HEK293 (cell line): ENCODE data around the gene CRBN.

ENCODE experiments used
- BCL11A ChIP-seq: fragments of 450-650 bp; formaldehyde crosslinking; IDR thresholded peaks from 2 replicates; pipeline ENCODE4 v1.5.1; 2016; ENCODE audit warnings: low read depth, missing biosample characterization, missing genetic modification characterization
- RBAK ChIP-seq: fragments of 450-650 bp; formaldehyde crosslinking; IDR thresholded peaks from 2 replicates; pipeline ENCODE4 v1.5.1; 2016; ENCODE audit warnings: missing biosample characterization, missing genetic modification characterization
- TRIM28 ChIP-seq: IDR thresholded peaks from 2 replicates; pipeline ENCODE4 v1.6.1; 2011; ENCODE audit warnings: low read length, control low read depth, borderline replicate concordance
- ZNF311 ChIP-seq: fragments of 450-650 bp; formaldehyde crosslinking; IDR thresholded peaks from 2 replicates; pipeline ENCODE4 v1.5.1; 2017; ENCODE audit warnings: missing biosample characterization, missing genetic modification characterization, borderline replicate concordance
- ZNF449 ChIP-seq: fragments of 450-650 bp; formaldehyde crosslinking; IDR thresholded peaks from 2 replicates; pipeline ENCODE4 v1.5.1; 2017; ENCODE audit warnings: missing biosample characterization, mild to moderate bottlenecking, missing genetic modification characterization, moderate library complexity
- ZNF624 ChIP-seq: fragments of 450-650 bp; formaldehyde crosslinking; IDR thresholded peaks from 2 replicates; pipeline ENCODE4 v1.5.1; 2017; ENCODE audit warnings: missing biosample characterization, missing genetic modification characterization
- TF ChIP-seq, protein P1 (sequence below): fragments of 450-650 bp; formaldehyde crosslinking; IDR thresholded peaks from 2 replicates; pipeline ENCODE4 v1.5.1; 2016; ENCODE audit warnings: missing biosample characterization, missing genetic modification characterization

DNA sequence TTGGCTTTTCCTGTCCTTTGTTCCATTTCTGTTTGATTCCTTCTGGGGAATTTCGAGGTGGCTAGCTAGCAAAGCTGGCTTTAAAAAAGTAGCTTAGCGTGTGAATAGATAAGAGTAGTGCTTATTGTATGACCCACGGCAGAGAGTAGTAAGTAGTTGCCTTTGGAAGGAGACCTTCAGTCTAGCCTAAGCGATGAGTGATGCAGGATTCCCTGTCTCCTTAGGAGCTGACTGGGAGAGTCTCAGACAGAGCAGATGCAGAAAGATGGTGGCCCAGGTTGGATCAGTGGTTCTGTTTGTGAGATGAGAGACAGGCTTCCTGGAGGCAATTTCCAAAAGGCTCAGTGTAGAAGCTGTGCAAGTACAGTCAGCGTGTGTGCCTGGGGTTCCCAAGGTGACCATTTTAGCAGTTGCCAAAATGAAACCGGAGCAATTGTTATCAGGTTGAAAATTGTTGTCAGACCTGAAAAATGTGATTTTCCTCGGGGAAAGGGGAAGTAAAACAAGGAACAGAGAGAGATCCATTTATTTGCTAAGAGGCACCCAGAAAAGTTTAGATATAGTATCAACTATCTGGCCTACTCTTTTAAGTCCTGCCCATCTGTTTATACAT is 68.6 kb downstream of the CRBN start:
- TF ChIP-seq ZNF311 (tag by site-specific recombination) (no peak), BCL11A (no peak), RBAK (no peak), ZNF624 (tag by site-specific recombination) (no peak), TRIM28 (no peak), ZNF449 (tag by site-specific recombination) (no peak)
- TF ChIP-seq, protein P1, sequence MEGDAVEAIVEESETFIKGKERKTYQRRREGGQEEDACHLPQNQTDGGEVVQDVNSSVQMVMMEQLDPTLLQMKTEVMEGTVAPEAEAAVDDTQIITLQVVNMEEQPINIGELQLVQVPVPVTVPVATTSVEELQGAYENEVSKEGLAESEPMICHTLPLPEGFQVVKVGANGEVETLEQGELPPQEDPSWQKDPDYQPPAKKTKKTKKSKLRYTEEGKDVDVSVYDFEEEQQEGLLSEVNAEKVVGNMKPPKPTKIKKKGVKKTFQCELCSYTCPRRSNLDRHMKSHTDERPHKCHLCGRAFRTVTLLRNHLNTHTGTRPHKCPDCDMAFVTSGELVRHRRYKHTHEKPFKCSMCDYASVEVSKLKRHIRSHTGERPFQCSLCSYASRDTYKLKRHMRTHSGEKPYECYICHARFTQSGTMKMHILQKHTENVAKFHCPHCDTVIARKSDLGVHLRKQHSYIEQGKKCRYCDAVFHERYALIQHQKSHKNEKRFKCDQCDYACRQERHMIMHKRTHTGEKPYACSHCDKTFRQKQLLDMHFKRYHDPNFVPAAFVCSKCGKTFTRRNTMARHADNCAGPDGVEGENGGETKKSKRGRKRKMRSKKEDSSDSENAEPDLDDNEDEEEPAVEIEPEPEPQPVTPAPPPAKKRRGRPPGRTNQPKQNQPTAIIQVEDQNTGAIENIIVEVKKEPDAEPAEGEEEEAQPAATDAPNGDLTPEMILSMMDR (tag by site-specific recombination) = no peak
